ENCODE measurements around the gene ATP1A4.

- TF ChIP-seq SIN3A (IDR thresholded peaks at IDR 0.05; ENCODE audit: borderline replicate concordance, insufficient read depth, low read length) (no peak), POLR2AphosphoS5 (IDR thresholded peaks at IDR 0.05; ENCODE audit: low read depth, low read length) (no peak), TAF1 (IDR thresholded peaks at IDR 0.05; ENCODE audit: borderline replicate concordance, insufficient read depth, low read length) (no peak), FOXP2 (optimal IDR thresholded peaks at IDR 0.05; ENCODE audit: borderline replicate concordance, extremely low read depth, extremely low read length, insufficient read depth) (no peak)
Measured at GRCh38 chr1:160191756-160192155, 40.4 kb downstream of the ATP1A4 start.
